Panc1 (cell line): Measurements from ENCODE around the gene CDH26. TPM values are rescaled to one million over a fixed set of nuclear protein-coding genes. Genes with fewer than 3 reads are reported as not detected.
A peak's percentile ranks its signal among the peaks of the same experiment; 100 is the strongest.
"Not testable (repeated sequence)": the region's sequence is repeated elsewhere in the genome, so short reads cannot be mapped to it uniquely, and the experiment has no call there.

ENCODE experiments used
- ATAC-seq: fragments of 200-7000 bp; cut with Tn5 transposase; 2 replicates; pipeline ENCODE4 v1.9.1; 2020; ENCODE audit warnings: mild to moderate bottlenecking, moderate library complexity
- BruUV-seq: library from RNA; stranded (reverse); fragments of 400-500 nt; replicated peaks from 2 replicates; lab custom pipeline; 2021; lab: Mats Ljungman, UMichigan
- CTCF ChIA-PET: fragments of 300-600 bp; sonication (Branson Sonifier 250); formaldehyde crosslinking; loops from one replicate; lab custom pipeline; 2022; ENCODE audit warnings: antibody characterized with exemption; lab: Charles Lee
- POLR2A ChIA-PET: fragments of 300-600 bp; sonication (Branson Sonifier 250); formaldehyde crosslinking; loops from one replicate; lab custom pipeline; 2022; ENCODE audit warnings: antibody characterized with exemption; lab: Charles Lee
- DNase-seq: peaks from one replicate; pipeline ENCODE4 v3.0.0-alpha.2; 2010; ENCODE audit warnings: low read depth, low spot score
- H3K27ac ChIP-seq: 2 replicates; pipeline ENCODE4 v1.5.1; 2011; ENCODE audit warnings: mild to moderate bottlenecking, low read length, inconsistent platforms
- H3K27me3 ChIP-seq: fragments of 200-500 bp; sonication (Bioruptor generic); 2 replicates; pipeline ENCODE4 v1.6.0; 2014; ENCODE audit warnings: low read length, inconsistent platforms; ENCODE audit not compliant: control insufficient read depth, insufficient read depth
- H3K36me3 ChIP-seq: fragments of 200-500 bp; sonication (Bioruptor generic); 2 replicates; pipeline ENCODE4 v1.5.1; 2014; ENCODE audit warnings: inconsistent platforms, mild to moderate bottlenecking, low read length, moderate library complexity; ENCODE audit not compliant: control insufficient read depth, insufficient read depth
- H3K4me1 ChIP-seq: 2 replicates; pipeline ENCODE4 v1.5.1; 2011; ENCODE audit warnings: inconsistent platforms, mild to moderate bottlenecking, low read length, moderate library complexity; ENCODE audit not compliant: control insufficient read depth, insufficient read depth
- H3K4me3 ChIP-seq, 2 experiments: 2 replicates each; pipeline ENCODE4 v1.5.1; 2011 to 2012; ENCODE audit warnings: low read depth in 2 of 2, low read length in 2 of 2, mild to moderate bottlenecking in 2 of 2, inconsistent platforms in 1 of 2, moderate library complexity in 1 of 2
- H3K9me3 ChIP-seq: fragments of 200-500 bp; sonication (Bioruptor generic); 2 replicates; pipeline ENCODE4 v1.5.1; 2014; ENCODE audit warnings: low read depth, mild to moderate bottlenecking, inconsistent platforms, low read length, moderate library complexity; ENCODE audit not compliant: control insufficient read depth, insufficient read depth
- CTCF ChIP-seq: fragments of 450-650 bp; IDR thresholded peaks from 2 replicates; pipeline ENCODE4 v1.5.1; 2017; ENCODE audit warnings: mild to moderate bottlenecking
- POLR2AphosphoS5 ChIP-seq: IDR thresholded peaks from 2 replicates; pipeline ENCODE4 v1.6.1; 2012; ENCODE audit warnings: mild to moderate bottlenecking, low read depth, low read length, moderate library complexity
- REST ChIP-seq, 2 experiments: IDR thresholded peaks; 2 replicates each; pipeline ENCODE4 v1.6.1; 2011 to 2012; ENCODE audit warnings: low read depth in 2 of 2, control low read depth in 1 of 2, low read length in 1 of 2, mild to moderate bottlenecking in 1 of 2, moderate library complexity in 1 of 2; ENCODE audit not compliant: insufficient read depth in 1 of 2
- SIN3A ChIP-seq: IDR thresholded peaks from 2 replicates; pipeline ENCODE4 v1.6.1; 2012; ENCODE audit warnings: low read depth, mild to moderate bottlenecking, low read length, moderate library complexity, borderline replicate concordance; ENCODE audit not compliant: insufficient read depth
- TCF7L2 ChIP-seq: IDR thresholded peaks from 2 replicates; pipeline ENCODE4 v1.6.1; 2011; ENCODE audit warnings: mild to moderate bottlenecking, low read depth, low read length, inconsistent platforms
- in situ Hi-C: cut with HindIII; loops from 2 replicates; pipeline ENCODE4 v1.10.0; 2016; ENCODE audit warnings: low sequenced_read_pairs, low pct_unique_long_range_greater_than_20kb
- intact Hi-C: fragments of 100-400 bp; cut with micrococcal nuclease; formaldehyde crosslinking; loops from one replicate; pipeline ENCODE4 v1.10.0; 2022; ENCODE audit not compliant: unreplicated experiment
- total RNA-seq: library from RNA; stranded (reverse); gene quantifications from one replicate; pipeline ENCODE4 v1.2.1, GENCODE V29; 2021; ENCODE audit not compliant: unreplicated experiment

The CDH26 gene
- total RNA-seq, 1 experiment from 2014 or later: 0.46 TPM

- Histone ChIP-seq H3K27ac (no peak overlapping the region), H3K36me3 (no peaks in the 10 kb centered on the region), H3K9me3 (no peaks in the 10 kb centered on the region), H3K4me1 (no peaks in the 10 kb centered on the region), H3K4me3 (no peak overlapping the region), H3K27me3 (no peaks in the 10 kb centered on the region)
- peak; percentile 30; the same call in 1 of the 2 replicates for ATAC-seq
- ChIA-PET POLR2A (no interaction called here), CTCF (interaction anchor here (1.1 kb wide), 1 partner anchor 218 kb away, joined by 3 read pairs; no protein-coding TSS in a partner anchor)
- DNase-seq: no peak
- no TSS peak for BruUV-seq
- intact Hi-C loops: no loop called here
- in situ Hi-C loops: no loop called here
- no peak for TF ChIP-seq POLR2AphosphoS5
- TF ChIP-seq TCF7L2: no peak
- TF ChIP-seq REST (IDR thresholded peaks at IDR 0.05; ENCODE audit: insufficient read depth in 1 of 2, low read depth in 2 of 2, low read length in 1 of 2): no peak
- no peak for TF ChIP-seq CTCF
- TF ChIP-seq SIN3A: no peak
Observed at GRCh38 chr20:59954718-59955117, 3.5 kb upstream of the CDH26 start.

- Histone ChIP-seq H3K9me3 (no peaks in the 10 kb centered on the region), H3K4me1 (no peaks in the 10 kb centered on the region), H3K36me3 (no peaks in the 10 kb centered on the region), H3K27me3 (no peaks in the 10 kb centered on the region), H3K27ac (no peak overlapping the region), H3K4me3 (no peak overlapping the region)
- intact Hi-C loops: no loop called here
- no TSS peak for BruUV-seq
- TF ChIP-seq TCF7L2 (no peak), CTCF (peak; percentile 72)
- CTCF ChIA-PET: interaction anchor here (1.1 kb wide), 1 partner anchor 218 kb away, joined by 3 read pairs; no protein-coding TSS in a partner anchor
- POLR2A ChIA-PET: no interaction called here
- ATAC-seq: peak; percentile 94
- in situ Hi-C loops: no loop called here
- DNase-seq: no peak
Observed at GRCh38 chr20:59955131-59955796, 3.0 kb upstream of the CDH26 start.

- H3K4me1 ChIP-seq, CTCF ChIA-PET, H3K4me3 ChIP-seq, H3K36me3 ChIP-seq, H3K27ac ChIP-seq, H3K9me3 ChIP-seq, DNase-seq, POLR2A ChIA-PET, BruUV-seq, H3K27me3 ChIP-seq, intact Hi-C loops, in situ Hi-C loops, ATAC-seq: not testable (repeated sequence)
Observed at GRCh38 chr20:59957568-59957967, 655 bp upstream of the CDH26 start.
